Adipocyte (in vitro differentiated cells): ENCODE data around the gene MAPK1IP1L.
"Not testable (repeated sequence)": the region's sequence is repeated elsewhere in the genome, so short reads cannot be mapped to it uniquely, and the experiment has no call there.

Experiments used
- DNase-seq: peaks from one replicate; pipeline ENCODE4 v3.0.0-alpha.2; 2015; ENCODE audit warnings: low read depth
- H3K27me3 ChIP-seq: replicated peaks from 2 replicates; pipeline ENCODE4 v1.7.0; 2013; ENCODE audit warnings: mild to moderate bottlenecking, low read length, moderate library complexity; ENCODE audit not compliant: control insufficient read depth, insufficient read depth
- H3K36me3 ChIP-seq: 2 replicates; pipeline ENCODE4 v1.7.0; 2013; ENCODE audit warnings: low read length, mild to moderate bottlenecking, moderate library complexity; ENCODE audit not compliant: control insufficient read depth, insufficient read depth, severe bottlenecking
- H3K4me1 ChIP-seq: 2 replicates; pipeline ENCODE4 v1.7.0; 2013; ENCODE audit warnings: mild to moderate bottlenecking, low read length, moderate library complexity; ENCODE audit not compliant: control insufficient read depth, insufficient read depth
- H3K4me3 ChIP-seq: 2 replicates; pipeline ENCODE4 v1.7.0; 2013; ENCODE audit warnings: mild to moderate bottlenecking, low read length, moderate library complexity
- H3K9ac ChIP-seq: 2 replicates; pipeline ENCODE4 v1.7.0; 2013; ENCODE audit warnings: mild to moderate bottlenecking, low read length, moderate library complexity
- H3K9me3 ChIP-seq: 2 replicates; pipeline ENCODE4 v1.7.0; 2013; ENCODE audit warnings: mild to moderate bottlenecking, low read length, moderate library complexity; ENCODE audit not compliant: control insufficient read depth

The MAPK1IP1L gene

GRCh38 chr14:55077170-55078151 is 26.0 kb downstream of the MAPK1IP1L start:
- H3K36me3 ChIP-seq: no peaks in the 10 kb centered on the region
- H3K9me3 ChIP-seq: no peaks in the 10 kb centered on the region
- no peak for DNase-seq
- H3K9ac ChIP-seq: no peak overlapping the region
- peaks cover 26% of the 10 kb centered on the region for H3K4me1 ChIP-seq
- H3K27me3 ChIP-seq: no peaks in the 10 kb centered on the region
- no peak overlapping the region for H3K4me3 ChIP-seq

DNA sequence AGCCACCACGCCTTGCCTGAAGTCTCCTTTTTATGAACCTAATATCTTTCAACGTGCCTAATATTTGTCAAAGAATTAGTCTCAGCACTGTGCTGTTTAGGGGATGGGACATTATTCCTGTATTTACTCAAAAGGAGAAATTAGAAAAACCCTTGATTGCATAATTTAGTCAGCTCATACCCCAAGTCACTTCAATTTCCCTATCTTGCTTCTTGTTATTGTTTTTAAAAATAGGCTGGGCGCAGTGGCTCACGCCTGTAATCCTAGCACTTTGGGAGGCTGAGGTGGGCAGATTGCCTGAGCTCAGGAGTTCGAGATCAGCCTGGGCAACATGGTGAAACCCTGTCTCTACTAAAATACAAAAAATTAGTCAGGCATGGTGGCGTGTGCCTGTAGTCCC is 28.5 kb downstream of the MAPK1IP1L start:
- H3K4me3 ChIP-seq, H3K36me3 ChIP-seq, DNase-seq, H3K9ac ChIP-seq, H3K27me3 ChIP-seq, H3K9me3 ChIP-seq: not testable (repeated sequence)
- peaks cover 10% of the 10 kb centered on the region for H3K4me1 ChIP-seq

- peaks cover 8% of the 10 kb centered on the region for H3K4me1 ChIP-seq
- no peaks in the 10 kb centered on the region for H3K27me3 ChIP-seq
- no peak overlapping the region for H3K9ac ChIP-seq
- no peak overlapping the region for H3K4me3 ChIP-seq
- no peaks in the 10 kb centered on the region for H3K9me3 ChIP-seq
- no peak for DNase-seq
- H3K36me3 ChIP-seq: no peaks in the 10 kb centered on the region
These were observed 33.1 kb downstream of the MAPK1IP1L start for GRCh38 chr14:55084401-55085059.

DNA sequence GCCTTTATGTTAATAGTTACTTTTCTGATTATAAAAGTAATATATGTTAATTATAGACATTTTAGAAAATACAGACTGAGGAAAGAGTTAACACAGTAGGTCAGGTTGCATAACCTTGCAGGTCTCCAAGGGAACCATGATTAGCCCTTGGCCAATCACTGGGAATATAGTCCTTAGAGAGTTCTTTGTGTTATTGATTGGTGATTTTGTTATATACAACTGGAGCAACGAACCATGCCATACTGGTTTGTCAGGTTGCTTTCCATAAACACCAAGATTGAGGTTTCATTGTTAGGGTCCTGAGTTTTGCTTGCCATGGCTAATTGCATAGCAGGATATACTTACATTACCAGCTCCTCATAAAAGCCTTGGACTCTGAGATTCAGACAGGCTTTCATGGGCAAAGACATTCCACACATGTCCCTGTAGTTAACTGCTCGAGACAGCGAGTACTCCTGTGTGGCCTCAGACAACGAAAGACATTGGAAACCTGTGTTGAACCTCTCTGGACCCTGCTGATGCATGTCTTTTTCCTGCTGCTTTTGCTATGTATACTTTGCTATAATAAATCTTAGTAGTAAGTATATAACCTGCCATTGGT is 33.7 kb downstream of the MAPK1IP1L start:
- Histone ChIP-seq H3K4me1 (peaks cover 8% of the 10 kb centered on the region), H3K36me3 (no peaks in the 10 kb centered on the region), H3K9me3 (no peaks in the 10 kb centered on the region), H3K27me3 (no peaks in the 10 kb centered on the region), H3K4me3 (no peak overlapping the region), H3K9ac (no peak overlapping the region)
- no peak for DNase-seq

DNA sequence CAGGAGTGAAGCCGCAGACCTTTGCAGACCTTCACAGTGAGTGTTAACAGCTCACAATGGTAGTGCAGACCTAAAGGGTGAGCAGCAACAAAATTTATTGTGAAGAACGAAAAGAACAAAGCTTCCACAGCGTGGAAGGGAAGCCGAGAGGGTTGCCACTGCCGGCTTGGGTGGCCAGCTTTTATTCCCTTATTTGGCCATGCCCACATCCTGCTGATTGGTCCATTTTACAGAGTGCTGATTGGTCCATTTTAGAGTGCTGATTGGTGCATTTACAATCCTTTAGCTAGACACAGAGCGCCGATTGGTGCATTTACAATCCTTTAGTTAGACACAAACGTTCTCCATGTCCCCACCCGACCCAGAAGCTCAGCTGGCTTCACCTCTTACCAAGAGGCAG is 35.5 kb downstream of the MAPK1IP1L start:
- Histone ChIP-seq H3K27me3 (no peaks in the 10 kb centered on the region), H3K36me3 (no peaks in the 10 kb centered on the region), H3K9me3 (no peaks in the 10 kb centered on the region), H3K9ac (no peak overlapping the region), H3K4me1 (peaks cover 8% of the 10 kb centered on the region), H3K4me3 (no peak overlapping the region)
- no peak for DNase-seq

- Histone ChIP-seq H3K4me1 (peaks cover 8% of the 10 kb centered on the region), H3K4me3 (no peak overlapping the region), H3K9ac (no peak overlapping the region), H3K27me3 (no peaks in the 10 kb centered on the region), H3K36me3 (no peaks in the 10 kb centered on the region), H3K9me3 (no peaks in the 10 kb centered on the region)
- DNase-seq: no peak
These were observed 36.9 kb downstream of the MAPK1IP1L start for GRCh38 chr14:55088356-55088755.

DNA sequence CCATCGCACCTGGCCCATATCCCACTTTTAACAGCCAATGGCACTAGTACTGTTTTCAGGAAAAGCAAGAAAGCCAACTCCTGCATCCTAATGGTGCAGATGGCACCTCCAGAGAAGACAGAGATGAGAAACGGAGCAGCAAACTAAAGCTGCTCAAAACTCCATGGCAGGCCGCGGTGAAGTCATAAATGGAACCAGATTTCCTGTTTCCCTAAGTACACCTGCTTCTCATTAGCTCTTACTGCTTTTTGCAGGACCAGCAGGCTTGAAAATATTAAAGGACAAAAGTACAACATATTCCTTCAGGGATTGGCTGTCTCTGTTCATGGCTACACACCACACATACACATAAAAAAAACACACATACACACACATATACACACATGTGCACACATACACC is 40.9 kb downstream of the MAPK1IP1L start:
- H3K27me3 ChIP-seq: no peaks in the 10 kb centered on the region
- H3K4me1 ChIP-seq: peaks cover 20% of the 10 kb centered on the region
- DNase-seq: peak; percentile 73
- no peak overlapping the region for H3K9ac ChIP-seq
- H3K36me3 ChIP-seq: no peaks in the 10 kb centered on the region
- no peaks in the 10 kb centered on the region for H3K9me3 ChIP-seq
- H3K4me3 ChIP-seq: no peak overlapping the region

- Histone ChIP-seq H3K36me3 (no peaks in the 10 kb centered on the region), H3K4me3 (no peak overlapping the region), H3K27me3 (no peaks in the 10 kb centered on the region), H3K9me3 (no peaks in the 10 kb centered on the region), H3K9ac (no peak overlapping the region), H3K4me1 (peaks cover 13% of the 10 kb centered on the region)
- DNase-seq: peak; percentile 62
These were observed 43.1 kb downstream of the MAPK1IP1L start for GRCh38 chr14:55094292-55095157.

DNA sequence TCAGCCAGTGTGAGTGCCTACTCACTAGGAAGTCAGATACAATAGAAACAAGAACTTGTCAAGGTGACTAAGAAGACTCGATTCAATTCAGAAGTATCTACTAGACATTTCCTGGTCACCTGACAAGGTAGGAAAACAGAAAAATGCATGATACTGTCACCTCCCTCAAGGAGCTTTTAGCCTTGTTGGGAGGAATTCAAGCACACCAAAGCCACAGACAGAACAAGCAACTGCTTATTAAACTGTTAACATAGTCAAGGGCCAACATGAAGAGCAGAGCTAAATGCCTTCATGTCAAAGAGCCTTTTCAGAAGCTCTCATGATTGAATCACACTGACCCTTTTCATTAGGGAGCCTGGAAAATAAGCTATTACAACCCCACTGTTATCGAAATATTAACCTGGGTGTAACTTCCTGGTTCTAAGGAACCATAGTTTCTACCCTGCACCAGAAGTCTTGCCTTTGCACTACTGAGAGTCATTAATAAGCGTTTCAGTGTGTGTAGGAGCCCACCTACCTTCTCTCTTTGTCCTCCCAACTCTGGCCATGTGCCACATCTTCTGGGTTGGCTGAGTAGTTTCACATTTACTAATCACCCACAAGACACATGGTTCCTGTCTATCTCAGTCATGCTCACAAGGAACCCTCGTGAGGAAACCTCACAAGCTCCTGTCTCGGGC is 46.6 kb downstream of the MAPK1IP1L start:
- no peak for DNase-seq
- H3K27me3 ChIP-seq: no peaks in the 10 kb centered on the region
- H3K9me3 ChIP-seq: no peaks in the 10 kb centered on the region
- H3K36me3 ChIP-seq: no peaks in the 10 kb centered on the region
- no peak overlapping the region for H3K4me3 ChIP-seq
- peaks cover 34% of the 10 kb centered on the region for H3K4me1 ChIP-seq
- no peak overlapping the region for H3K9ac ChIP-seq

DNA sequence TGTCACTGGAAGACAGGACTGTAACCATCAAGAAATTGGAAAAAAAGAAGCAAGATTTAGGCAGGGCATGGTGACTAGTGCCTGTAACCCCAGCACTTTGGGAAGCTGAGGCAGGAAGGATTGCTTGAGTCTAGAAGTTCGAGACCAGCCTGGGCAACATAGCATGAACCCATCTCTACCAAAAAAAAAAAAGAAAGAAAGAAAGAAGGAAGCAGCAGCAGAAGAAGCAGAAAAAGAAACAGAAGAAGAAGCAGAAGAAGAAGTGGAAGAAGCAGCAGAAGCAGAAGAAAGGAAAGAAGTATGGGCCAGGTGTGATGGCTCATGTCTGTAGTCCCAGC is 47.1 kb downstream of the MAPK1IP1L start:
- Histone ChIP-seq H3K4me1 (peaks cover 39% of the 10 kb centered on the region), H3K36me3 (no peaks in the 10 kb centered on the region), H3K9ac (no peak overlapping the region)

More for the DNA sequence above, 47.1 kb downstream of the MAPK1IP1L start:
- no peak for DNase-seq
- Histone ChIP-seq H3K4me3 (no peak overlapping the region), H3K27me3 (no peaks in the 10 kb centered on the region), H3K9me3 (no peaks in the 10 kb centered on the region)
